ENCODE results near the gene DPM2.

DNA sequence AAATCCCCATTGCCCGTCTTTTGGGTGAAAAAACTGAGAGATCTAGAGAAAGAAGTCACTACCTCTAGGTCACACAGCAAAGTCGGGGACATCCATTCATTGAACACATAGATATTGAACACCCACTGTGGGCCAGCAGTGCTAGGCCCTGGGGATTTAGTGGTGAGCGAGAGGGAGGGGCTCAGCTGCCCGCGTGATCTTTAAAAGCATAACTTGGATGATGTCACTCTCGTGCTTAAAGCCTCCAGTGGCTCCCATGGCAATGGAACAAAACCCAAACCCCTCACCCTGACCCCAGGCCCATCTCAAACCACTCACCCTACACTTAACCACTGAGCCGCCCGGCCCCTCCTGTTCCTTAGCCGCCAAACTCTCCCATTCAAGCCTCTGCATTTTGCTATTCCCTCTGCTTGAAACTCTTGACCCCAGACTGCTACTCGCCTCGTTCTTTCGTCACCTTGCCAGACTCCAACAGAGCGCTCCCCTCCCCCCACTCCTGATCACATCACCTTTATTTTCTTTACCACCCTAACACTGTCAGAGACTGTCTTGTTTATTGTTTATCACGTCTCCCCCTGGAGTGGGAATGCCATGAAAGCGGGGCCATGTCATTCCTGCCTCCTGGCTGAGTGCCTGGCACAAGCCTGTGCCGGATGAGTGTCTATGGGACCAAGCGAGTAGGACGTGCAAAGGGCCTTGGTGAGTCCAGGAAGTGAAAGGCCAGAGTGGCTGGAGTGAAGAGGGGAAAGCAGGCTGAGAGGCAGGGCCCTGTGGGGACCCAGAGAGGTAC is 6.4 kb downstream of the DPM2 start:
- TF ChIP-seq, protein P1, sequence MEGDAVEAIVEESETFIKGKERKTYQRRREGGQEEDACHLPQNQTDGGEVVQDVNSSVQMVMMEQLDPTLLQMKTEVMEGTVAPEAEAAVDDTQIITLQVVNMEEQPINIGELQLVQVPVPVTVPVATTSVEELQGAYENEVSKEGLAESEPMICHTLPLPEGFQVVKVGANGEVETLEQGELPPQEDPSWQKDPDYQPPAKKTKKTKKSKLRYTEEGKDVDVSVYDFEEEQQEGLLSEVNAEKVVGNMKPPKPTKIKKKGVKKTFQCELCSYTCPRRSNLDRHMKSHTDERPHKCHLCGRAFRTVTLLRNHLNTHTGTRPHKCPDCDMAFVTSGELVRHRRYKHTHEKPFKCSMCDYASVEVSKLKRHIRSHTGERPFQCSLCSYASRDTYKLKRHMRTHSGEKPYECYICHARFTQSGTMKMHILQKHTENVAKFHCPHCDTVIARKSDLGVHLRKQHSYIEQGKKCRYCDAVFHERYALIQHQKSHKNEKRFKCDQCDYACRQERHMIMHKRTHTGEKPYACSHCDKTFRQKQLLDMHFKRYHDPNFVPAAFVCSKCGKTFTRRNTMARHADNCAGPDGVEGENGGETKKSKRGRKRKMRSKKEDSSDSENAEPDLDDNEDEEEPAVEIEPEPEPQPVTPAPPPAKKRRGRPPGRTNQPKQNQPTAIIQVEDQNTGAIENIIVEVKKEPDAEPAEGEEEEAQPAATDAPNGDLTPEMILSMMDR (IDR thresholded peaks at IDR 0.05; ENCODE audit: poor library complexity), result no peak
- TF ChIP-seq EZH2phosphoT487 (IDR thresholded peaks at IDR 0.05; ENCODE audit: low read depth, severe bottlenecking, unreplicated experiment) (no peak), EZH2 (IDR thresholded peaks at IDR 0.05; ENCODE audit: borderline replicate concordance) (no peak)
